Neural cell (in vitro differentiated cells): Measurements from ENCODE around the gene RANGRF.

Experiments
- EP300 ChIP-seq: fragments of 450-650 bp; conservative IDR thresholded peaks from 2 replicates; pipeline ENCODE4 v1.6.1; 2014; ENCODE audit warnings: antibody characterized with exemption, mild to moderate bottlenecking, moderate library complexity; ENCODE audit not compliant: poor library complexity, severe bottlenecking
- POLR2AphosphoS5 ChIP-seq: IDR thresholded peaks from 2 replicates; pipeline ENCODE4 v1.6.1; 2012
- TAF1 ChIP-seq: IDR thresholded peaks from 2 replicates; pipeline ENCODE4 v1.6.1; 2012; ENCODE audit warnings: low read depth
- TF ChIP-seq, protein P1 (sequence below): fragments of 450-650 bp; IDR thresholded peaks from 2 replicates; pipeline ENCODE4 v1.5.1; 2014; ENCODE audit warnings: antibody characterized with exemption, mild to moderate bottlenecking, moderate library complexity; ENCODE audit not compliant: poor library complexity, severe bottlenecking

DNA sequence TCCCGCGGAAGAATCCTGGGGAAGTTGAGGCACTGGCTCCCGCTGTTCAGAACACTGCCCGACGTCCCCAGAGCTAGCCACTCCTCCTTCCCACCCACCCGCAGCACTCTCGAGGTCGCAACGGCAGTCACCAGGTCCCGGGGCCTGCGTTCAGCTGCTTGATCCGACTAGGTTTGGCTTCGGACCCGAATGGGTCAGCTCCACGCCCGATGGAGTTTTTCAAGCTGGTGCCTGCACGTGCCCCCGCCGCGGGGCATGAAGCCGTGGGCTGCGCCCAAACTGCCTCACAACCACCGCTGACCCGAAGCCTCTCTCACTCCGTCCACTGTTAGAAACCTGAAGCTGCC lies 38.8 kb downstream of the RANGRF start:
- TF ChIP-seq EP300: no peak
- TF ChIP-seq, protein P1, sequence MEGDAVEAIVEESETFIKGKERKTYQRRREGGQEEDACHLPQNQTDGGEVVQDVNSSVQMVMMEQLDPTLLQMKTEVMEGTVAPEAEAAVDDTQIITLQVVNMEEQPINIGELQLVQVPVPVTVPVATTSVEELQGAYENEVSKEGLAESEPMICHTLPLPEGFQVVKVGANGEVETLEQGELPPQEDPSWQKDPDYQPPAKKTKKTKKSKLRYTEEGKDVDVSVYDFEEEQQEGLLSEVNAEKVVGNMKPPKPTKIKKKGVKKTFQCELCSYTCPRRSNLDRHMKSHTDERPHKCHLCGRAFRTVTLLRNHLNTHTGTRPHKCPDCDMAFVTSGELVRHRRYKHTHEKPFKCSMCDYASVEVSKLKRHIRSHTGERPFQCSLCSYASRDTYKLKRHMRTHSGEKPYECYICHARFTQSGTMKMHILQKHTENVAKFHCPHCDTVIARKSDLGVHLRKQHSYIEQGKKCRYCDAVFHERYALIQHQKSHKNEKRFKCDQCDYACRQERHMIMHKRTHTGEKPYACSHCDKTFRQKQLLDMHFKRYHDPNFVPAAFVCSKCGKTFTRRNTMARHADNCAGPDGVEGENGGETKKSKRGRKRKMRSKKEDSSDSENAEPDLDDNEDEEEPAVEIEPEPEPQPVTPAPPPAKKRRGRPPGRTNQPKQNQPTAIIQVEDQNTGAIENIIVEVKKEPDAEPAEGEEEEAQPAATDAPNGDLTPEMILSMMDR: no peak
- no peak for TF ChIP-seq POLR2AphosphoS5
- TF ChIP-seq TAF1: no peak
